ENCODE data around the gene CHMP3. TPM values are rescaled to one million over a fixed set of nuclear protein-coding genes. Genes with fewer than 3 reads are reported as not detected.

The CHMP3 gene
- polyA plus RNA-seq, 1 donor from 2014 or later = 31.8 TPM

GRCh38 chr2:86598966-86599365 is 35.7 kb upstream of the CHMP3 start:
- Histone ChIP-seq H3K27ac (ENCODE audit: low read length) (no peak overlapping the region), H3K9me3 (ENCODE audit: low read length) (no peaks in the 10 kb centered on the region), H4K20me1 (ENCODE audit: insufficient read depth) (no peaks in the 10 kb centered on the region), H3K4me3 (ENCODE audit: low read length) (no peak overlapping the region), H3K36me3 (ENCODE audit: insufficient read depth, low read length) (no peaks in the 10 kb centered on the region), H3K9me2 (ENCODE audit: insufficient read depth, low read length) (no peaks in the 10 kb centered on the region), H3F3A (ENCODE audit: insufficient read depth, low read length, poor library complexity, severe bottlenecking) (no peaks in the 10 kb centered on the region), H3K9ac (ENCODE audit: low read length) (no peak overlapping the region), H2AFZ (ENCODE audit: low read depth, low read length) (no peak overlapping the region), H3K79me2 (replicated peaks; ENCODE audit: insufficient read depth, low read length) (no peaks in the 10 kb centered on the region), H3K27me3 (ENCODE audit: insufficient read depth, low read depth, low read length) (no peaks in the 10 kb centered on the region), H3K4me2 (ENCODE audit: low read length) (no peak overlapping the region)
- TF ChIP-seq POLR2AphosphoS5 (IDR thresholded peaks at IDR 0.05) (no peak), SMC3 (conservative IDR thresholded peaks at IDR 0.05; ENCODE audit: poor library complexity) (no peak), MXI1 (conservative IDR thresholded peaks at IDR 0.05; ENCODE audit: poor library complexity, severe bottlenecking) (no peak), EZH2 (IDR thresholded peaks at IDR 0.05; ENCODE audit: borderline replicate concordance, insufficient read depth, low read length, poor library complexity, severe bottlenecking) (no peak), CTCF (IDR thresholded peaks at IDR 0.05; ENCODE audit: poor library complexity, severe bottlenecking) (no peak), EP300 (conservative IDR thresholded peaks at IDR 0.05; ENCODE audit: poor library complexity, severe bottlenecking) (no peak), REST (IDR thresholded peaks at IDR 0.05; ENCODE audit: borderline replicate concordance) (no peak), RAD21 (conservative IDR thresholded peaks at IDR 0.05) (no peak), TAF1 (IDR thresholded peaks at IDR 0.05; ENCODE audit: low read depth) (no peak)

GRCh38 chr2:86596118-86596517 is 32.9 kb upstream of the CHMP3 start:
- Histone ChIP-seq H3K27ac (ENCODE audit: low read length) (no peak overlapping the region), H3K79me2 (replicated peaks; ENCODE audit: insufficient read depth, low read length) (no peaks in the 10 kb centered on the region), H3K4me2 (ENCODE audit: low read length) (no peak overlapping the region), H2AFZ (ENCODE audit: low read depth, low read length) (no peak overlapping the region), H3K4me3 (ENCODE audit: low read length) (no peak overlapping the region), H4K20me1 (ENCODE audit: insufficient read depth) (no peaks in the 10 kb centered on the region), H3F3A (ENCODE audit: insufficient read depth, low read length, poor library complexity, severe bottlenecking) (no peaks in the 10 kb centered on the region), H3K9ac (ENCODE audit: low read length) (no peak overlapping the region), H3K27me3 (ENCODE audit: insufficient read depth, low read depth, low read length) (no peaks in the 10 kb centered on the region), H3K36me3 (ENCODE audit: insufficient read depth, low read length) (no peaks in the 10 kb centered on the region), H3K9me2 (ENCODE audit: insufficient read depth, low read length) (no peaks in the 10 kb centered on the region), H3K9me3 (ENCODE audit: low read length) (no peaks in the 10 kb centered on the region)
- no peak for TF ChIP-seq TAF1 (IDR thresholded peaks at IDR 0.05; ENCODE audit: low read depth)
- TF ChIP-seq REST (IDR thresholded peaks at IDR 0.05; ENCODE audit: borderline replicate concordance) = no peak
- no peak for TF ChIP-seq MXI1 (conservative IDR thresholded peaks at IDR 0.05; ENCODE audit: poor library complexity, severe bottlenecking)
- no peak for TF ChIP-seq POLR2AphosphoS5 (IDR thresholded peaks at IDR 0.05)

All from neural cell (in vitro differentiated cells).